Thyroid gland (tissue), 4 donors: ENCODE measurements around the gene LINGO4.

ENCODE experiments used
- CTCF ChIP-seq, 6 experiments: fragments of 200-600 bp in 3 of 6; fragments of 450-650 bp in 3 of 6; sonication (generic) in 3 of 6; IDR thresholded peaks; one replicate each; pipeline ENCODE4 v1.5.1; 2016 to 2019; ENCODE audit warnings: antibody characterized with exemption in 6 of 6, mild to moderate bottlenecking in 2 of 6, inconsistent platforms in 1 of 6, moderate library complexity in 1 of 6
- POLR2A ChIP-seq, 2 donors: fragments of 450-650 bp; IDR thresholded peaks; one replicate each; pipeline ENCODE4 v1.6.1; 2017; ENCODE audit warnings: antibody characterized with exemption in 2 of 2, mild to moderate bottlenecking in 2 of 2, moderate library complexity in 1 of 2

DNA sequence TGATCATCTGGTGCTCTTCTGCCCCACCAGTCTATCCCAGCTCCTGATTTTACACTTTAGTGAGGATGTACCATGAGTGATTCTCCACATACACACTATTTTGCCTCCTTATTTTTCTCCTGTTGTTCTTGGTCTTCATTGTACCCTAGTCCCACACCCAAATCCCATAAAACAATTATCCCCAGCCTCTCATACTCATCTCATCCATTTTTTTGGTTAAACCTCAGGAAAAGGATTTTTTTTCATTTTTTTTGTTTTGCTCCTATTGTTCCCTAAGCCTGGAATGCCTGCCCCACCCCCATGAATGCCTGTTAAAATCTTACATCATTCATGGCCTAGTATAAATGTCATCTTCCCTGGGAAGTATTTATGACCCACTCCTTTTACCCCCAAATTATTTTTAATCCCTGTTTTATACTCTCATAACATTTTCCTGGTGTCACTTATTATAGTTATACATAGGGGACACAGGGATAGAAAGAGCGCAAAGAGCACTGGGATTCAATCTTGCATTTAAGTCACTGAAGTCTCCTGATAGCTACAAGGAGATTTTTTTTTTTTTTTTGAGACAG lies 4.9 kb upstream of the LINGO4 start:
- TF ChIP-seq CTCF (IDR thresholded peaks at IDR 0.05) (no peak), POLR2A (IDR thresholded peaks at IDR 0.05) (no peak)
